ENCODE measurements around the gene KLHL2.
"Not testable (repeated sequence)": the region's sequence is repeated elsewhere in the genome, so short reads cannot be mapped to it uniquely, and the experiment has no call there.

Gene KLHL2

DNA sequence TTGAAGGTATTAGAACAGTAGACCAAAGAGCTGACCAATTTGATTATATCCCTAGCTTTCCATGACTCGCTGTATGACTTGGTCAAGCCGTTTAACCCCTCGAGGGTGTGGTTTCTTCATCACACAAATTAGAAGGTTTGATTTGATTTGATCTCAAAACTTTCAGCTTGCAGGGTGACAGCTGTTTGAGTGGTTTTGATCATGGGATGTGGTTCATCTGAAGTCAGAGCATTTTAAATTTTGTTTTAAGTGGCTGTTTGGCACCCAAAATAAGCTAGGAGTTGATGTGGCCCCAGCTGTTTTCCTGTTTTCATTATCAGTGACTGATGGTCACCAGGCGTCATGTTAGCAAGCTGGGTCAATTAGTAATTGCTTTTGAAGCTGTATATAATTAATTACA is 52.4 kb downstream of the KLHL2 start:
- H3K4me3 ChIP-seq (ENCODE audit: low read depth, low read length); H3K27me3 ChIP-seq (ENCODE audit: control insufficient read depth, insufficient read depth, low read length); H3K4me1 ChIP-seq (ENCODE audit: control insufficient read depth, insufficient read depth, low read length); H3K9ac ChIP-seq (ENCODE audit: low read length); H3K27ac ChIP-seq (ENCODE audit: low read depth, low read length); H3K9me3 ChIP-seq (ENCODE audit: control insufficient read depth, insufficient read depth, low read depth, low read length); H3K36me3 ChIP-seq (ENCODE audit: control insufficient read depth, insufficient read depth, low read length): not testable (repeated sequence)

DNA sequence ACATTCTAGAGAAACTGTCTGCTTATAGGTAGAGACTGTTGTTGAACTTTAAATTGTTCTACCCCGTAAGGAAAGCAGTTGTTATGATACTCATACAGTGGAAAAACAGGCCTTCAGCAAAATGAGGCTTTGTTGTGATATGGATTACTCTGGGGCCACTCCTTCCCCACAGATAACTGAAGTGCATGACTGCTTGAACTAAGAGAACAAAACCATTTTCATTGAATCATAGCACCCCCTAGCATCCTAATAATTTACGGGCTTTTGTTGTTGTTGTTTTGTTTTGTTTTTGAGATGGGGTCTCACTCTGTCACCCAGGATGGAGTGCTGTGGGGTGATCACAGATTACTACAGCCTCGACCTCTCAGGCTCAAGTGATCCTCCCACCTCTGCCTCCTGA is 54.9 kb downstream of the KLHL2 start:
- H3K36me3 ChIP-seq (ENCODE audit: control insufficient read depth, insufficient read depth, low read length); H3K9me3 ChIP-seq (ENCODE audit: control insufficient read depth, insufficient read depth, low read depth, low read length); H3K27me3 ChIP-seq (ENCODE audit: control insufficient read depth, insufficient read depth, low read length); H3K4me3 ChIP-seq (ENCODE audit: low read depth, low read length); H3K9ac ChIP-seq (ENCODE audit: low read length); H3K27ac ChIP-seq (ENCODE audit: low read depth, low read length); H3K4me1 ChIP-seq (ENCODE audit: control insufficient read depth, insufficient read depth, low read length): not testable (repeated sequence)

DNA sequence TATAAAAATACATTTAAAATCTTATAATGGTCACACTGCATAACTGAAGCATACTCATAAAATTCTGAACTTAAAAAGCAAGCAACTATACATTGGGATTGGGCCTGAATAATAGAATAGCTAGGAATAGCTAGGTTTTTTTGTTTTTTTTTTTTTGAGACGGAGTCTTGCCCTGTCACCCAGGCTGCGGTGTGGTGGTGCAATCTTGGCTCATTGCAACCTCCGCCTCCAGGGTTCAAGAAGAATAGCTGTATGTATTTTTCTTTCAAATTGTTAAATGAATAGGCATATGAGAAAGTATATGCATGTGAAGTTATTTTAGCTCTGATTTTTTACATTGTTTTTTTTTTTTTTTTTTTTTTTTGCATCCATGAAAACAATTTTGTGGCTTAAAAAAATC is 56.1 kb downstream of the KLHL2 start:
- H3K36me3 ChIP-seq (ENCODE audit: control insufficient read depth, insufficient read depth, low read length); H3K27ac ChIP-seq (ENCODE audit: low read depth, low read length); H3K4me3 ChIP-seq (ENCODE audit: low read depth, low read length); H3K4me1 ChIP-seq (ENCODE audit: control insufficient read depth, insufficient read depth, low read length); H3K27me3 ChIP-seq (ENCODE audit: control insufficient read depth, insufficient read depth, low read length); H3K9me3 ChIP-seq (ENCODE audit: control insufficient read depth, insufficient read depth, low read depth, low read length); H3K9ac ChIP-seq (ENCODE audit: low read length): not testable (repeated sequence)

DNA sequence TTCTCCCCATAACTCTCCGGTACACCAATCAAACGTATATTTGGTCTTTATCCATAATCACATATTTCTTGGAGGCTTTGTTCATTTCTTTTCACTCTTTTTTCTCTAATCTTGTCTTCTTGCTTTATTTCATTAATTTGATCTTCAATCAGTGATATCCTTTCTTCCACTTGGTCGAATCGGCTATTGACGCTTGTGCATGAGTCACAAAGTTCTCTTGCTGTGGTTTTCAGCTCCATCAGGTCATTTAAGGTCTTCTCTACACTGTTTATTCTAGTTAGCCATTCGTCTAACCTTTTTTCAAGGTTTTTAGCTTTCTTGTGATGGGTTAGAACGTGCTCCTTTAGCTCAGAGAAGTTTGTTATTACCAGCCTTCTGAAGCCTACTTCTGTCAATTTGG is 62.6 kb downstream of the KLHL2 start:
- H3K9me3 ChIP-seq (ENCODE audit: control insufficient read depth, insufficient read depth, low read depth, low read length); H3K36me3 ChIP-seq (ENCODE audit: control insufficient read depth, insufficient read depth, low read length); H3K9ac ChIP-seq (ENCODE audit: low read length); H3K27ac ChIP-seq (ENCODE audit: low read depth, low read length); H3K4me1 ChIP-seq (ENCODE audit: control insufficient read depth, insufficient read depth, low read length); H3K4me3 ChIP-seq (ENCODE audit: low read depth, low read length); H3K27me3 ChIP-seq (ENCODE audit: control insufficient read depth, insufficient read depth, low read length): not testable (repeated sequence)

DNA sequence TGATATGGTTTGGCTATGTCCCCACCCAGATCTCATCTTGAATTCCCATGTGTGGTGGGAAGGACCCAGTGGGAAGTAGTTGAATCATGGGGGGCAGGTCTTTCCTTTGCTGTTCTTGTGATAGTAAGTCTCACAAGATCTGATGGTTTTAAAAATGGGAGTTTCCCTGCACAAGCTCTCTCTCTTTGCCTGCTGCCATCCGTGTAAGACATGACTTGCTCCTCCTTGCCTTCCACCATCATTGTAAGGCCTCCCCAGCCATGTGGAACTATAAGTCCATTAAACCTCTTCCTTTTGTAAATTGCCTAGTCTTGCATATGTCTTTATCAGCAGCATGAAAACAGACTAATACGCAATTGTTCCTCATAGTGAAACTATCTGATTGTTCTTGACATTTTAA is 66.1 kb downstream of the KLHL2 start:
- not testable (repeated sequence) for H3K9ac ChIP-seq (ENCODE audit: low read length); H3K4me1 ChIP-seq (ENCODE audit: control insufficient read depth, insufficient read depth, low read length); H3K9me3 ChIP-seq (ENCODE audit: control insufficient read depth, insufficient read depth, low read depth, low read length); H3K27ac ChIP-seq (ENCODE audit: low read depth, low read length); H3K36me3 ChIP-seq (ENCODE audit: control insufficient read depth, insufficient read depth, low read length); H3K27me3 ChIP-seq (ENCODE audit: control insufficient read depth, insufficient read depth, low read length); H3K4me3 ChIP-seq (ENCODE audit: low read depth, low read length)

DNA sequence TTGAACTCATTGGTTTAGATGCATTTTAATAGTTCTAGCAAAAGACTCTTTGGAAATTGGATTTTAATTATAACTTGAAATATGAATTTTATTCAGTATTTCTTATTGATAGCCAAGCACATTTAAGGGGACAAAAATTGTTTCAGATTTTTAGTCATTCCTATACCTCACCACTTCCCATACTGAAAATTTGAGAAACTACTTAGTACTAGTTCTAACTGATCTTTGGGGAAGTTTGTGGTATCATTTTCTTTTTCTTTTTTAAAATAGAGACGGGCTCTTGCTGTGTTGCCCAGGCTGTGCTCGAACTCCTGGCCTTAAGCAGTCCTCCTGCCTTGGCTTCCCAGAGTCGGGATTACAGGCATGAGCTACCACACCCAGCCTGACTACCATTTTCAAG is 68.0 kb downstream of the KLHL2 start:
- not testable (repeated sequence) for H3K27ac ChIP-seq (ENCODE audit: low read depth, low read length); H3K4me3 ChIP-seq (ENCODE audit: low read depth, low read length); H3K36me3 ChIP-seq (ENCODE audit: control insufficient read depth, insufficient read depth, low read length); H3K9me3 ChIP-seq (ENCODE audit: control insufficient read depth, insufficient read depth, low read depth, low read length); H3K27me3 ChIP-seq (ENCODE audit: control insufficient read depth, insufficient read depth, low read length); H3K4me1 ChIP-seq (ENCODE audit: control insufficient read depth, insufficient read depth, low read length); H3K9ac ChIP-seq (ENCODE audit: low read length)

DNA sequence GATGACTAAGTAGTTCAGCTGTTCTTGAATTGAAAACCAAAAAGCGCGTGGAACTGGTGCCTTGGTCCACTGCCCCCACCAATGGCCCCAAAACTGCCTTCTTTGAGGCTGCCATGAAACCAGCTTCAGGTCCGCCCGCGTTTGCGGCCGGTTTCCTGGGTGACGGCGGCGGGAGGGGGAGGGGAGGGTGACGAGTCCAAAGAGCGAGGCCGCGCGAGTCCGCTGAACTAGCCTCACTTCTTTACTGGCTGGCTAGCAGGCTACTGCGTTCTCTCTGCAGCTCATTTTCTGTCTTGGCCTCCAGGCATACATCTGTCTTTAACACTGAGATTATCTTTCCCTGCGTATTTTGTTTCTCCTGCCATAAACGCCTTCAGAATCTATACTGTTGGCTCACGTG is 72.2 kb downstream of the KLHL2 start:
- H3K36me3 ChIP-seq (ENCODE audit: control insufficient read depth, insufficient read depth, low read length); H3K27me3 ChIP-seq (ENCODE audit: control insufficient read depth, insufficient read depth, low read length); H3K4me3 ChIP-seq (ENCODE audit: low read depth, low read length); H3K4me1 ChIP-seq (ENCODE audit: control insufficient read depth, insufficient read depth, low read length); H3K9me3 ChIP-seq (ENCODE audit: control insufficient read depth, insufficient read depth, low read depth, low read length); H3K9ac ChIP-seq (ENCODE audit: low read length); H3K27ac ChIP-seq (ENCODE audit: low read depth, low read length): not testable (repeated sequence)

DNA sequence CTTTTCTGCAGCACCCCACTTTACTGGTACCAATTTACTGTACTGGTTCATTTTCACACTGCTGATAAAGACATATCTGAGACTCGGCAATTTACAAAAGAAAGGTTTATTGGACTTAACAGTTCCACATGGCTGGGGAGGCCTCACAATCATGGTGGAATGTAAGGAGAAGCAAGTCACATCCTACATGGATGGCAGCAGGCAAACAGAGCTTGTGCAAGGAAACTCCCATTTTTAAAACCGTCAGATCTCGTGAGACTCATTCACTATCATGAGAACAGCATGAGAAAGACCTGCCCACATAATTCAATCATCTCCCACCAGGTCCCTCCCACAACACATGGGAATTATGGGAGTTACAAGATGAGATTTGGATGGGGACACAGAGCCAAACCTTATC is 77.3 kb downstream of the KLHL2 start:
- not testable (repeated sequence) for H3K9ac ChIP-seq (ENCODE audit: low read length); H3K4me3 ChIP-seq (ENCODE audit: low read depth, low read length); H3K9me3 ChIP-seq (ENCODE audit: control insufficient read depth, insufficient read depth, low read depth, low read length); H3K4me1 ChIP-seq (ENCODE audit: control insufficient read depth, insufficient read depth, low read length); H3K27ac ChIP-seq (ENCODE audit: low read depth, low read length); H3K27me3 ChIP-seq (ENCODE audit: control insufficient read depth, insufficient read depth, low read length); H3K36me3 ChIP-seq (ENCODE audit: control insufficient read depth, insufficient read depth, low read length)

DNA sequence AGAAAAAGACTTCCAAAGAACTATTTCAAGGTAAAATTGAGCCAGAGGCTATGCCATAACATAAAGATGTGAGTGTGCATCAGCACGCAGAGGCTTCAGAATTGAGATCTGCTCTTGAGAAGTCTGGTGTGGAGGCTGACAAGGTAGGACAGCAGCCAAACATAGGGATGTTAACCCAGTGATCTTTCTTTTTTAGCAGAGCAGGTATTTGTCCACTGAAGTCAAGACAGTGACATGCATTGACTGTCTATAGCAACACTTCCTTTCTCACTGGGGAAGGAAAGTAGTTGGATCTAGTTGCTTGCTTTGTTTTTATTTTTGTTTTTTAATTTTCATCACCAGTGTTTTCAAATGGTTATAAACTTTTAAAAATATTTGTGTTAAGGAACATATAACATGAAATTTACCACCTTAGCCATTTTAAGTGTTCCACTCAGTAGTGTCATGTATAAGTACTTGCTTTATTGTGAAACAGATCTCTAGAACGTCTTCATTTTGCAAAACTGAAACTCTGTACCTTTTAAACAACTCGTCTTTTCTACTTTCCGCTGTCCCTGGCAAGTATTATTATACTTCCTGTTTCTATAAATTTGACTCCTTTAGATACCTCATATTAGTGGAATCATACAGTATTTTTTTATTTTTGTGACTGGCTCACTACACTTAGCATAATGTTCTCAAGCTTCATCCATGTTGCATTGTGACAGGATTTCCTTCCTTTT is 79.4 kb downstream of the KLHL2 start:
- H3K4me3 ChIP-seq (ENCODE audit: low read depth, low read length); H3K9ac ChIP-seq (ENCODE audit: low read length); H3K4me1 ChIP-seq (ENCODE audit: control insufficient read depth, insufficient read depth, low read length); H3K9me3 ChIP-seq (ENCODE audit: control insufficient read depth, insufficient read depth, low read depth, low read length); H3K36me3 ChIP-seq (ENCODE audit: control insufficient read depth, insufficient read depth, low read length); H3K27me3 ChIP-seq (ENCODE audit: control insufficient read depth, insufficient read depth, low read length); H3K27ac ChIP-seq (ENCODE audit: low read depth, low read length): not testable (repeated sequence)

DNA sequence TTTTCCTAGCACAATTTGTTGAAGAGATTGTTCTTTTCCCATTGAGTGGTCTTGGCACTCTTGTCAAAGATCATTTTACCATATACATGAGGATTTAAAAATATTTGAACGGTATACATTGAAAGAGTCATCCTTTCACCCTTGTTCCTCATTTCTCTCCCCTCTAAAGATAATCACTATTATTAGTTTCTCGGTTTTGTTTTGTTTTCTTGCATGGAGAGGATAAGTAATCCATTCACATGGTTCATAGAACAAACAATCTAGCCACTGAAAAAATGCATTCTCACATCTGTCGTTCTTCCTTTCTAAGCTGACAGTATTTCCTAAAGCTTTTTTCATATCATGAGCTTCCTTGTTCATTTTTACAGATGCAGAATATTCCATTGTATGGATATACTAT is 80.9 kb downstream of the KLHL2 start:
- no peaks in the 10 kb centered on the region for H3K4me1 ChIP-seq (ENCODE audit: control insufficient read depth, insufficient read depth, low read length)

DNA sequence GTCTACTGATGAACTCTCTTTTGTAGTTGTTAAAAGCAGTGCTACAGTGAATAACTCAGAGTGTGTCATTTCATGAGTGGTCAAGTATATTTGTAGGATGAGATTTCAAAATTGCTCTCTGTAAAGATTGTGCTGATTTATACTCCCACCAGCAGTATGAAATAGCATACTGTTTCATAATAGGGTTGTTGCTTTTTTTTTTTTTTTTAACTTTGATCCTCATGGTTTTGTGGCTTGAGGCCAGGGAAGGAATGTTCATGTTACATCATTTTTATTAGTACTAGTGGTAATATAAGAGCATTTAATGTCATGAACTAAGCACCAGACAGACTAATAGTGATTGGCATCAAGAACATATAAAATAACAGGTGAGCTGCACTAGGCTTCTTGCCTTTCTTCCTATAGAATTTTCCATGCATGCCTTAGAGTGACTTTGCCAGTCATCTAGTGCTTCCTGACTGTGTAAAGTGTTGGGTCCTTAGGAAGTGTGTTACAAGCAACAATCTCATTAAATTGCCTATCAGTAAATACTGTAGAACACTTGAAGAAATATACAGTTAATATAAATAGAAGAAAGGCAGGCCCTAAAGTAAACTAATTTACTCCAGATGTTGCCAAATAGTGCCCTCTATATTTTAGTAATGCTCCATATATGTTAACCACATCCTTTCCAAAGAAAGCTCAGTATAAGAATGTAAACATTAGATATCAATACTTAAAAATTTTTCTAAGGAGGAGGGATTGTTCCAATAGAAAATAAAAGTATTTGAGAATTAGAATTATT is 81.5 kb downstream of the KLHL2 start:
- no peak overlapping the region for H3K4me3 ChIP-seq (ENCODE audit: low read depth, low read length)
- no peak overlapping the region for H3K27ac ChIP-seq (ENCODE audit: low read depth, low read length)
- no peaks in the 10 kb centered on the region for H3K27me3 ChIP-seq (ENCODE audit: control insufficient read depth, insufficient read depth, low read length)
- no peak overlapping the region for H3K9ac ChIP-seq (ENCODE audit: low read length)
- H3K36me3 ChIP-seq (ENCODE audit: control insufficient read depth, insufficient read depth, low read length), result no peaks in the 10 kb centered on the region
- H3K4me1 ChIP-seq (ENCODE audit: control insufficient read depth, insufficient read depth, low read length), result no peaks in the 10 kb centered on the region
- H3K9me3 ChIP-seq (ENCODE audit: control insufficient read depth, insufficient read depth, low read depth, low read length), result peaks cover 6% of the 10 kb centered on the region

More for the DNA sequence above, 80.9 kb downstream of the KLHL2 start:
- Histone ChIP-seq H3K9ac (ENCODE audit: low read length) (no peak overlapping the region), H3K27me3 (ENCODE audit: control insufficient read depth, insufficient read depth, low read length) (no peaks in the 10 kb centered on the region), H3K9me3 (ENCODE audit: control insufficient read depth, insufficient read depth, low read depth, low read length) (peaks cover 7% of the 10 kb centered on the region), H3K36me3 (ENCODE audit: control insufficient read depth, insufficient read depth, low read length) (peaks cover 3% of the 10 kb centered on the region; the same call in 1 of the 2 replicates), H3K27ac (ENCODE audit: low read depth, low read length) (no peak overlapping the region), H3K4me3 (ENCODE audit: low read depth, low read length) (no peak overlapping the region)

Measured in HUES6 (cell line).